Endometrial microvascular endothelial cells (primary cell): ENCODE measurements around the gene NPDC1. TPM values are rescaled to one million over a fixed set of nuclear protein-coding genes. Genes with fewer than 3 reads are reported as not detected.

Experiments used
- in situ Hi-C: cut with HindIII; loops from 2 replicates; pipeline ENCODE4 v1.10.0; 2017; ENCODE audit warnings: low sequenced_read_pairs, low pct_unique_long_range_greater_than_20kb; ENCODE audit errors: inconsistent ontology term
- total RNA-seq: library from RNA; depleted of rRNA; stranded (reverse); fragments of >200 nt; gene quantifications from one replicate; pipeline ENCODE4 v1.2.3, GENCODE V29; 2015; ENCODE audit errors: inconsistent ontology term

NPDC1 gene
- total RNA-seq, 1 donor from 2014 or later, result 65.7 TPM

DNA sequence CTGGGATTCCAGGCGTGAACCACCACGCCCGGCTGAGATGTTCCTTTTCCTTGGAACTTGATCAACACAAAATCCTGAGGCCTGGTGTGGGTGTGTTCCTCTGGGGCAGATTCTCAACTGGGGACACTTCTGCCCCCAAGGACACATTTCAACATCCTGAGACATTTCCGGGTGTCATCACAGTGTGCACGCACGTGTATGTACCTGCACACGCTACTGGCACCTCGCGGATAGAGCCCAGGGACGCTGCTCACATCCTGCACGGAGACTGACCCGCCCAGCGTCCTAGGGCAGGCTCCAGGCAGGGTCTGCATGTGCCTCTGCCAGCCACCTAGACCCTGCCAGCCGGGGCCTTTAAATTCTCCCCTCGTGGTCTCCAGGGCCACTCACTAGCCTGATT, 16.4 kb upstream of the NPDC1 start:
- in situ Hi-C loops, result no loop called here

GRCh38 chr9:137058521-137059234, 12.7 kb upstream of the NPDC1 start:
- in situ Hi-C loops, result no loop called here

- in situ Hi-C loops, result no loop called here
Observed at GRCh38 chr9:137057545-137057944, 11.6 kb upstream of the NPDC1 start.

- in situ Hi-C loops, result no loop called here
Observed at GRCh38 chr9:137056739-137057415, 10.9 kb upstream of the NPDC1 start.

- in situ Hi-C loops, result no loop called here
Observed at GRCh38 chr9:137055385-137056364, 9.7 kb upstream of the NPDC1 start.

DNA sequence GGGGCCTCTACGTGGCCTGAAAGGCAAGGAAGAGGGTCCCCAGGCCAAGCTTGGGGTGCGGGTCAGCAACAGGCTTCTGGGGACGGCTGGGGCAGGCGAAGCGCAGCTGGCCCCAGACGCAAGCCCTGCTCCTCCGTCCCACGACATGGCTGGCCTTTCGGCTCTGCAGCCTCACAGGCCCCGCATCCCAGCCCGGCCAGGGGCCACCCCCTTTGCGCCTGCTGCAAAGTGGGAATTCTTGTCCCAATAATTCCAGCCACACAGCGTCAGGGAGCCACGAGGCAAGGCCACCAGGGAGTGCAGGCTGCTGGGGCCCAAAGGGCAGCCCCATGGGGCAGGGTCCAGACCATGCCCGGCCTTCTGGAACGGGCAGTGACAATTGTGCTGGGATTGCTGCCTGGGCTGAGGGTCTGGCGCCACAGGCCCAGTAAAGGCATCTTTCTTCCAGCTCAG, 9.0 kb upstream of the NPDC1 start:
- in situ Hi-C loops, result no loop called here

DNA sequence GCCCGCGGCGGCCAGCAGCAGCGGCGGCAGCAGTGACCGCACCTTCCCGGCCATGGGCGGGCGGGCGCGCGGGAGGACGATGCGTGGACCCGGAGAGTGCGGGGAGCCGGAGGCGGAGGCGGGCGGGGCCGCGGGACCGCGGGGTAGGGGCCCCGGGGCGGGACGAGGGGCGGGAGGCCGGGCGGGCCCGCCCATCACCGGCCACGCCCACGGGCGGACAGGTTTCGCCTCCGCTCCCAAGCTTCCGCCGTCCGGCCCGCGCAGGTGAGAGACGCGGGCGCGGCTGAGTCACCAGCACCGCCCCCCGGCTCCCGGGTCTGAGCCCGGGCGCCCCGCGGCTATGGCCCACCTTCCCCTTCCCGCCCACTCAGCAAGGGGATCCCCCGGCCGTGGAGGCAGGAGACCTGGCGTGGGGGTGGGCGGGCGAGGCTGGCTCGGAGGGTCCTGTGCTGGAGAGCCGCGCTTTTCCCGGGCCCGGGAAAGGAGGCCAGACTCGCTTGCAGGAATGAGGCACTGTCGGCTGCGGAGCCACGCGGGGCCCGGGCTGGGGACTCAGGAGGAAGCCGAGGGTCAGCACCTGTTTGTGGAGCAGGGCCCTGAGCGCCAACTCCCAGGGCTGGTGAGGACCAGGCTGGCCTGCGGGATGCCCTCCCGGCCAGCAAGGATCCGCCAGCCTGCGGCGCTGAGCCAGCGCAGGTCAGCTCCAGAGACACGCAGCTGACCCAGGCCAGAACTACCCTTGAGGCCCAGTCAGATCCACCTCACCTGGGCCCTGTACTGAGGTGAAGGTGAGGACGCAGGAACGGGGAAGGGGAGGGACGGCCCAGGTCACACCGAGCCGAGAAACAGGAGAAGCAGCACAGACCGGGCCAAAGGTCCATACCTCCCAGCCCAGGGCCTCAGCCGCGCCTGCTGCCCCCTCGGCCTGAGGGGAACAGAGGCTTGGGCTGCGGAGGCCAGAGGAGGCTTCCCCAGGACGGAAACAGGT, 8.3 kb upstream of the NPDC1 start, which contains the start of gene ENTPD2:
TSS of gene ENTPD2 (minus strand) at position 118 of the 988 bp plus-strand sequence. CDS start at position 54, 64 bp downstream.
- in situ Hi-C loops, result no loop called here

DNA sequence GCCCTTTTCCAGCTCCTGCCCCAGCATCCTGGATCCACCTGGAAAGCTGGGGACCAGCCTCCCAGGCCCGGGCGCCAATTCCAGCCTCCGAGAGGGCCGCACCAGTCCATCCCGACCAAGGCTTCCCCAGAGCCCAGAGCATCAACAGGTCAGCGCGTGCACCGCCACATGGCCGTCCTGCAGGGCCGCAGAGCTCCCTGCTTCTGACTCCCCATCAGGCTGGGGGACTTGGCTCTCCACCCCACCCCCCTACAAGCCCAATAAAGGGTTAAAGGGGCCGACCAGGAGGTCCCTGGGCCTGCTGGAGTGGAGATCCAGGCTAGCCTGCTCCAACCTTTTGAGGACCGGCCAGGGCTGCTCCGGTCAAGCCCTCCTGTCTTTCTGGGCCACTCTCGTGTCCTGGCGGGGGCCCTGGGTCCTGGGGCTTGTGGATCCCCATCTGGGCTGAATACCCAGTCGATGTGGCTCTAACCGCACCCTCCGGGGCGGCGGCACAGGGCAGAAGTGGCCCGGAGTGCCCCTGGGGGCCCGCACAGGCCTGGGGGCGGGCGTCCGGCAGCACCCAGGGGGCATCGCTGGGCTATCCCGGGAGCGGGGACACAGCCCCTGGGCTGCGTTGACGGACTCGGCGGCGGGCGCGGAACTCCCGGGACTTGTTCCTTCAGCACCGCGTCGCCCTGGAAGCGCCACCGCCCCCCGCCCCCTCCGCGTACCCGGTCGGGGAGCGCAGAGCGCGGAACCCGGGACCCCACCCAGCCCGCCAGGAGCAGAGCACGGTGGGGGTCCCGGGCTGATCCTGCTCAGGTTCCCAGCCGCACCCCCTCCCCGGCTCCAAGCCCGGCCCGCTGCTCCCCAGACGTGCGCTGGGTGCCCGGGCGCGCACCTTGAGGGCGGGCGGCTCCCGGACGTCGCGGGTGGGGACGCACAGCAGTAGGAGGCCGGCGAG, 7.3 kb upstream of the NPDC1 start:
- in situ Hi-C loops, result no loop called here

GRCh38 chr9:137052293-137052692, 6.3 kb upstream of the NPDC1 start:
- in situ Hi-C loops, result no loop called here

DNA sequence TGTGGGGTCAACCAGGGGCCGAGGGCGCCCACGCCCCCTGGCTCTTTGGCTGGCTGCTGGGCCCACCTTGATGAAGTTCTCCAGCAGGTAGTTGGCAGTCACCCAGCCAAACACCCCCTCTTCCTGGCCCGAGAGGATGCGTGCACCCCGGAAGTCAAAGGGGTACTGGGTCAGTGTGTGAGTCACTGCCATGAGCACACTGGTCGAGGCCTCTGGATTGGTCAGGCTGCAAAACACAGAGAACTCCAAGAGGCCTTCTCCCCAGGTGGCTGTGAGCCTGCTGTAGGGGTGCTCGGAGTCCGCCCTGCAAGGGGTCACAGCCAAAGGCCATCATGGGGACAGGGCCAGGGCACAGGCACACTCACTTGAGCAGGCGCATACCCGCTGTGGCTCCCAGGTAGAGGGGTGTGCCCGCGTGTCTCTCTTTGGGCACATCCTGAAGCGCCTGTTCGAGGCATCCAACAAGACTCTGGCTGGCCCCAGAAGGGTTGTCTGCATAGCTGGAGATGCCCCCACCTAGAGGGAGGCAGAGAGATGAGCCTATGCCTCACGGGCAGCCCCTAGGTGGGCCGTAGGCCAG, 5.3 kb upstream of the NPDC1 start:
- in situ Hi-C loops, result no loop called here

DNA sequence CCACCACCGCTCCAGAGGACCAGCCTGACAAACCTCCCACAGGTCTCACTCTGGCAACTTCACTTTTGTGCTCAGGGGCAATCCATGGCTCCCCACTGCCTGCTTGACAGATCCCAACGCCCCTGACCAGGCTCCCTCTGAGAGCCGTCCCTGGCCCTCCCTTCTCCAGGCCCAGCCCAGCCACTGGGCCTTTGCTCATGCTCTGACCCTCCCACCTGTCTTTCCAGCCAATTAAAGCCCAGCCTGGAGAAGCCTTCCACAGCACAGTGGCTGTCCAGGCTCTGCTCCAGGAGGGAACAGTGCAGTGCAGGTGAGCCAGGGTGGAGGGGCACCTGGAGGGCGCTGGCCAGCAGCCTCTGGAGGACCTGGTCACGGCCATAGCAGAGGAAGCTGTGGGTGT, 4.6 kb upstream of the NPDC1 start:
- in situ Hi-C loops, result no loop called here

DNA sequence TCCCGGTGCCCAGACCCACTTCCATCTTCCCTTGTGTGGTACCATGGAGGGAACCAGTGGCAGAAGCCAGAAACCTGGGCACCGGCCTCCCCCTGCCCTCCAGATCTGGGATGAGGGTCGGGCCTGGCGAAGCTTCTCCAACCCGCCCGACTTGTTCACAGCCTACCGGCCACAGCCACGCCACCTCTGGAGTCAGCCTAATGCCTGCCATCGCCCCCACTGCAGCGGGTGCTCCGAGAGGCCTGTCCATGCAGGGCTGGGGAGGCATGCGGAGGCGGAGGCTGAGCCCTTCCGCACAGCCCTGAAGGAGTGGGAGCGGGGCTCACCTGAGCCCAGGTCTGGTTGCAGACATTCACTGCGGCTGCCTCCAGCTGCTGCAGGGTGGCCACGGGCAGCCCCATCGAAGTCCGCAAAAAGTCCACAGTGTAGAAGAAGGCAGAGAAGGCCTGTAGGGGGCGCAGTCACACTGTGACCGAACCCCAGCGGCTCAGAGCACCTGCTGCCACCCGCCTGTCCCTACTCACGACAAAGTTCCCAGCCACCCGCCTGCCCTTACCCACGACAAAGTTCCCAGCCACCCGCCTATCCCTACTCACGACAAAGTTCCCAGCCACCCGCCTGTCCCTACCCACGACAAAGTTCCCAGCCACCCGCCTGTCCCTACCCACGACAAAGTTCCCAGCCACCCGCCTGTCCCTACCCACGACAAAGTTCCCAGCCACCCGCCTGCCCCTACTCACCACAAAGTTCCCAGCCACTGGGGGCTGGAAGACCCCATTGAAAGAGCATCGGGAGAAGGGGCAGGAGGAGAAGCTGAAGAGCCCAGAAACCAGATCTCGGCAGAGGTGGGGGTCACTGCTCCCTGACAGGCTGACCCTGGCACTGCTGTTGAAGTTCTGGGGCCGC, 3.8 kb upstream of the NPDC1 start:
- in situ Hi-C loops, result no loop called here

- in situ Hi-C loops, result no loop called here
Observed at GRCh38 chr9:137048655-137049543, 2.9 kb upstream of the NPDC1 start.

- in situ Hi-C loops, result no loop called here
Observed at GRCh38 chr9:137045294-137046087, 486 bp downstream of the NPDC1 start.
